ENCODE results near the gene CTNNA1. TPM values are rescaled to one million over a fixed set of nuclear protein-coding genes. Genes with fewer than 3 reads are reported as not detected.

Gene CTNNA1
- polyA plus RNA-seq, 1 of the 3 experiments (the other 2 are of a cell fraction), result 130 TPM

GRCh38 chr5:138844125-138844461 lies 90.9 kb downstream of the CTNNA1 start (continued):
- TF ChIP-seq POLR2AphosphoS5 (IDR thresholded peaks at IDR 0.05; ENCODE audit: low read depth, low read length) (no peak), NFIC (IDR thresholded peaks at IDR 0.05; ENCODE audit: borderline replicate concordance) (no peak), GABPA (IDR thresholded peaks at IDR 0.05; ENCODE audit: low read depth) (no peak), SIN3A (IDR thresholded peaks at IDR 0.05; ENCODE audit: borderline replicate concordance, low read depth, low read length) (no peak), NRF1 (IDR thresholded peaks at IDR 0.05; ENCODE audit: low read depth, low read length) (no peak)

DNA sequence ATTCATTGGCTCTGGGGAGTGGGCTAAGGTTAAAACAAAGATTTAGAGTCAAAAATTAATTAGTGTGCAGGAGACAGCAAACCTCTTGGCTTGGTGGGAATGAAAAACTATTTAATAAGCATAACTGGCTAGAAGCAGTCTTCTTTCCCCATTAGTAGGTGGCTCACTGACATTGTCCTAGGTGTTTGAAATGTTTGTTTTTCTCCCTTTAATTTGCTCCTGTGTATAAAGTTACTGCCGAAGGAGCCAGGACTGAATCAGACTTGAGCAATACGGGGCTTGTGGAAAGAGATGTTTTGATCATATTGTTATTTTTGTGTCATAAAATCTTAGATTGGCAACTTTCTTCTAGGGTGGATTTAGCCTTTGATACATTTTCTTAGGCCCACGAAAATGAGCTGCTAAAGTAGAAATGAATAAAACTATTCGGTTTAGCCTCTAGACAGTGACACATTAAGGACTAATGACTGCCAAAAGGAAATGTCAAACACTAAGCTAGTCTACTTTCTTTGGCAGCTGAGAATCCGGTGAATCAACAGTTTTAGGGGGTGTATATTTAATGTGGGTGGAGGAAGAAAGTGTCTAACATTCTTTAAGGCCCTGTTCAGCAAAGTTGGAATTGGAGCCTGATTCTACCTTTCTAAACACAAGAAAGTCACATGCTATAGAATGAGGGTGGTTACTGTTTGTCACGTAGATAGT lies 91.7 kb downstream of the CTNNA1 start:
- ChIA-PET POLR2A (no interaction called here), CTCF (interaction anchor here (1.0 to 1.7 kb wide), 2 partner anchors 19 to 55 kb away, joined by 3 to 6 read pairs; no protein-coding TSS in a partner anchor)
- H3K36me3 ChIP-seq (replicated peaks in 1 of 2; ENCODE audit: control insufficient read depth in 1 of 2, insufficient read depth in 2 of 2, low read length in 1 of 2), result peaks cover 0 to 20% of the 10 kb centered on the region in 2 experiments
- H3K4me2 ChIP-seq, result peak overlapping the region; percentile 20; the same call in 1 of the 2 replicates
- H3K4me3 ChIP-seq (ENCODE audit: low read depth in 2 of 2, low read length in 1 of 2), result no peak overlapping the region
- H3K4me1 ChIP-seq (ENCODE audit: control insufficient read depth in 1 of 2, insufficient read depth in 2 of 2, low read depth in 1 of 2, low read length in 1 of 2), result peaks cover 7 to 37% of the 10 kb centered on the region in 2 experiments; a peak in 3 of 4 replicates
- DNase-seq, result no peak
- H2AFZ ChIP-seq (ENCODE audit: low read depth), result no peak overlapping the region
- no peaks in the 10 kb centered on the region for H3K9me2 ChIP-seq
- peaks cover 81% of the 10 kb centered on the region for H4K20me1 ChIP-seq (ENCODE audit: insufficient read depth)
- WGBS (ENCODE audit: low lambda C conversion rate), result 43% methylated on average over 6 of the region's 6 CpGs
- H3K9me3 ChIP-seq, result no peaks in the 10 kb centered on the region
- peak; percentile 41; the same call in 1 of the 2 replicates for TF ChIP-seq JUND (IDR thresholded peaks at IDR 0.05)
- peak; percentile 58 for TF ChIP-seq NFIC (IDR thresholded peaks at IDR 0.05; ENCODE audit: borderline replicate concordance)
- TF ChIP-seq RFX5 (IDR thresholded peaks at IDR 0.05; ENCODE audit: low read length), result no peak
- TF ChIP-seq, protein P1, sequence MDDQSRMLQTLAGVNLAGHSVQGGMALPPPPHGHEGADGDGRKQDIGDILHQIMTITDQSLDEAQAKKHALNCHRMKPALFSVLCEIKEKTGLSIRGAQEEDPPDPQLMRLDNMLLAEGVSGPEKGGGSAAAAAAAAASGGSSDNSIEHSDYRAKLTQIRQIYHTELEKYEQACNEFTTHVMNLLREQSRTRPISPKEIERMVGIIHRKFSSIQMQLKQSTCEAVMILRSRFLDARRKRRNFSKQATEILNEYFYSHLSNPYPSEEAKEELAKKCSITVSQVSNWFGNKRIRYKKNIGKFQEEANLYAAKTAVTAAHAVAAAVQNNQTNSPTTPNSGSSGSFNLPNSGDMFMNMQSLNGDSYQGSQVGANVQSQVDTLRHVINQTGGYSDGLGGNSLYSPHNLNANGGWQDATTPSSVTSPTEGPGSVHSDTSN (IDR thresholded peaks at IDR 0.05), result peak; percentile 81
- no peak for TF ChIP-seq RAD21 (IDR thresholded peaks at IDR 0.05; ENCODE audit: low read length)
- 0 out of 4 replicates have a peak, but pooled peaks of 1 of the 2 experiments have one; percentile 10 for TF ChIP-seq EP300 (IDR thresholded peaks at IDR 0.05; ENCODE audit: borderline replicate concordance in 1 of 2, low read depth in 1 of 2, low read length in 1 of 2)
- TF ChIP-seq TCF12 (IDR thresholded peaks at IDR 0.05), result peak; percentile 47; the same call in 1 of the 2 replicates
- TF ChIP-seq TEAD4 (IDR thresholded peaks at IDR 0.05; ENCODE audit: borderline replicate concordance, insufficient read depth), result no peak
- peak; percentile 40; the same call in 1 of the 2 replicates for TF ChIP-seq FOSL2 (IDR thresholded peaks at IDR 0.05; ENCODE audit: borderline replicate concordance, low read depth)
- TF ChIP-seq MAX (IDR thresholded peaks at IDR 0.05; ENCODE audit: low read depth), result peak; percentile 34; the same call in 1 of the 2 replicates
- H3K27ac ChIP-seq (ENCODE audit: low read depth in 2 of 2, low read length in 1 of 2), result peak overlapping the region in 1 of 2 experiments; percentile 72; a peak in 3 of 4 replicates
- H3K27me3 ChIP-seq (ENCODE audit: insufficient read depth), result no peaks in the 10 kb centered on the region
- peak overlapping the region; percentile 15; the same call in 1 of the 2 replicates for H3K9ac ChIP-seq
- H3K79me2 ChIP-seq (ENCODE audit: insufficient read depth), result peaks cover 97% of the 10 kb centered on the region
- peaks cover 26% of the 10 kb centered on the region for H3F3A ChIP-seq (replicated peaks; ENCODE audit: insufficient read depth)

DNA sequence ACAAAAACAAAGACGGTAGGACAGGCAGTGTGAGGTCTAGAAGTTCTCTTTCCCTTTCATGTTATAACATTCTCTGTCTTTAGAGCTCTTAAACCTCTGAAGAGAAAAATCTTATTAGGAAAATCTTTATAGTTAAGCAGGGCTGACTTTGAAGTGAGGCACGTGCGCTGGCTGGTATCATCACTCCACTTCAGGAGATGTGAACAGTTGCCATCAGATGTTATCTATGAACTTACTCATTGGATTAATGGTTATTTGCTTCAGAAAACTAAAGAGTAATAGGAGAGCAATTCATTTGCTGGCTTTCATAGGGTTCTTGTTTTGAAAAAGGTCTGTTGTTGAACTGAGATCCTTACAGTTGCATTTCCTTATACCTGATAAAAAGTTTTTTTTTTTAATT lies 96.2 kb downstream of the CTNNA1 start:
- Histone ChIP-seq H3F3A (replicated peaks; ENCODE audit: insufficient read depth) (peaks cover 29% of the 10 kb centered on the region), H3K4me2 (peak overlapping the region; percentile 21; the same call in 1 of the 2 replicates), H3K4me1 (ENCODE audit: control insufficient read depth in 1 of 2, insufficient read depth in 2 of 2, low read depth in 1 of 2, low read length in 1 of 2) (peaks cover 6 to 39% of the 10 kb centered on the region in 2 experiments; a peak in 3 of 4 replicates), H2AFZ (ENCODE audit: low read depth) (no peak overlapping the region), H3K4me3 (ENCODE audit: low read depth in 2 of 2, low read length in 1 of 2) (no peak overlapping the region), H3K36me3 (replicated peaks in 1 of 2; ENCODE audit: control insufficient read depth in 1 of 2, insufficient read depth in 2 of 2, low read length in 1 of 2) (peaks cover 0 to 9% of the 10 kb centered on the region in 2 experiments), H3K9me3 (no peaks in the 10 kb centered on the region), H3K9me2 (no peaks in the 10 kb centered on the region), H4K20me1 (ENCODE audit: insufficient read depth) (peaks cover 88% of the 10 kb centered on the region), H3K27me3 (ENCODE audit: insufficient read depth) (no peaks in the 10 kb centered on the region), H3K9ac (no peak overlapping the region), H3K79me2 (ENCODE audit: insufficient read depth) (peaks cover 96% of the 10 kb centered on the region), H3K27ac (ENCODE audit: low read depth in 2 of 2, low read length in 1 of 2) (peak overlapping the region in 1 of 2 experiments; percentile 48; a peak in 2 of 4 replicates)
- 21% methylated on average over 3 of the region's 3 CpGs for WGBS (ENCODE audit: low lambda C conversion rate)
- peak; percentile 19 for DNase-seq
- CTCF ChIA-PET, result interaction anchor here (1.0 kb wide), 1 partner anchor 8 kb away, joined by 3 read pairs; no protein-coding TSS in a partner anchor
- POLR2A ChIA-PET, result no interaction called here
- TF ChIP-seq EZH2phosphoT487 (IDR thresholded peaks at IDR 0.05; ENCODE audit: borderline replicate concordance, low read depth) (no peak), GABPA (IDR thresholded peaks at IDR 0.05; ENCODE audit: low read depth) (no peak), RAD21 (IDR thresholded peaks at IDR 0.05; ENCODE audit: low read length) (no peak), MEF2A (IDR thresholded peaks at IDR 0.05; ENCODE audit: borderline replicate concordance, low read depth) (no peak), CHD2 (IDR thresholded peaks at IDR 0.05; ENCODE audit: low read length, partially characterized antibody) (no peak), MAX (IDR thresholded peaks at IDR 0.05; ENCODE audit: low read depth) (peak; percentile 91), GATA2 (CRISPR knock-in tag; IDR thresholded peaks at IDR 0.05) (no peak), JUND (IDR thresholded peaks at IDR 0.05) (peak; percentile 82), SMC3 (IDR thresholded peaks at IDR 0.05; ENCODE audit: low read depth, low read length) (no peak)
- TF ChIP-seq, protein P2, sequence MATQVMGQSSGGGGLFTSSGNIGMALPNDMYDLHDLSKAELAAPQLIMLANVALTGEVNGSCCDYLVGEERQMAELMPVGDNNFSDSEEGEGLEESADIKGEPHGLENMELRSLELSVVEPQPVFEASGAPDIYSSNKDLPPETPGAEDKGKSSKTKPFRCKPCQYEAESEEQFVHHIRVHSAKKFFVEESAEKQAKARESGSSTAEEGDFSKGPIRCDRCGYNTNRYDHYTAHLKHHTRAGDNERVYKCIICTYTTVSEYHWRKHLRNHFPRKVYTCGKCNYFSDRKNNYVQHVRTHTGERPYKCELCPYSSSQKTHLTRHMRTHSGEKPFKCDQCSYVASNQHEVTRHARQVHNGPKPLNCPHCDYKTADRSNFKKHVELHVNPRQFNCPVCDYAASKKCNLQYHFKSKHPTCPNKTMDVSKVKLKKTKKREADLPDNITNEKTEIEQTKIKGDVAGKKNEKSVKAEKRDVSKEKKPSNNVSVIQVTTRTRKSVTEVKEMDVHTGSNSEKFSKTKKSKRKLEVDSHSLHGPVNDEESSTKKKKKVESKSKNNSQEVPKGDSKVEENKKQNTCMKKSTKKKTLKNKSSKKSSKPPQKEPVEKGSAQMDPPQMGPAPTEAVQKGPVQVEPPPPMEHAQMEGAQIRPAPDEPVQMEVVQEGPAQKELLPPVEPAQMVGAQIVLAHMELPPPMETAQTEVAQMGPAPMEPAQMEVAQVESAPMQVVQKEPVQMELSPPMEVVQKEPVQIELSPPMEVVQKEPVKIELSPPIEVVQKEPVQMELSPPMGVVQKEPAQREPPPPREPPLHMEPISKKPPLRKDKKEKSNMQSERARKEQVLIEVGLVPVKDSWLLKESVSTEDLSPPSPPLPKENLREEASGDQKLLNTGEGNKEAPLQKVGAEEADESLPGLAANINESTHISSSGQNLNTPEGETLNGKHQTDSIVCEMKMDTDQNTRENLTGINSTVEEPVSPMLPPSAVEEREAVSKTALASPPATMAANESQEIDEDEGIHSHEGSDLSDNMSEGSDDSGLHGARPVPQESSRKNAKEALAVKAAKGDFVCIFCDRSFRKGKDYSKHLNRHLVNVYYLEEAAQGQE (IDR thresholded peaks at IDR 0.05; ENCODE audit: low read depth, low read length), result no peak

All from SK-N-SH (cell line).